MM.1S (cell line): ENCODE data around the gene MYO9B.

ENCODE experiments used
- DNase-seq: peaks from one replicate; pipeline ENCODE4 v3.0.0-alpha.2; 2015
- H2AFZ ChIP-seq: fragments of 300-600 bp; sonication (generic); 2 replicates; pipeline ENCODE4 v1.6.0; 2016; ENCODE audit warnings: antibody characterized with exemption, low read length
- H3F3A ChIP-seq: fragments of 300-600 bp; sonication (generic); 2 replicates; pipeline ENCODE4 v1.6.1; 2016; ENCODE audit warnings: mild to moderate bottlenecking, antibody characterized with exemption, low read length, moderate library complexity, mixed read lengths; ENCODE audit not compliant: insufficient read depth
- H3K27ac ChIP-seq: fragments of 300-600 bp; sonication (generic); 2 replicates; pipeline ENCODE4 v1.5.1; 2016; ENCODE audit warnings: mild to moderate bottlenecking, low read length
- H3K27me3 ChIP-seq: fragments of 300-600 bp; sonication (generic); replicated peaks from 2 replicates; pipeline ENCODE4 v1.6.0; 2016; ENCODE audit warnings: low read length; ENCODE audit not compliant: insufficient read depth
- H3K36me3 ChIP-seq: fragments of 300-600 bp; sonication (generic); replicated peaks from 2 replicates; pipeline ENCODE4 v1.6.1; 2016; ENCODE audit warnings: mild to moderate bottlenecking, low read length, mixed read lengths; ENCODE audit not compliant: insufficient read depth
- H3K4me1 ChIP-seq: fragments of 300-600 bp; sonication (generic); 2 replicates; pipeline ENCODE4 v1.6.1; 2016; ENCODE audit warnings: low read length, mixed read lengths
- H3K4me2 ChIP-seq: fragments of 300-600 bp; sonication (generic); 2 replicates; pipeline ENCODE4 v1.6.0; 2016; ENCODE audit warnings: low read depth, low read length
- H3K4me3 ChIP-seq: fragments of 300-600 bp; sonication (generic); 2 replicates; pipeline ENCODE4 v1.5.1; 2016; ENCODE audit warnings: low read length, mixed read lengths
- H3K79me2 ChIP-seq: fragments of 300-600 bp; sonication (generic); 2 replicates; pipeline ENCODE4 v1.6.1; 2016; ENCODE audit warnings: mixed run types, low read length, mixed read lengths
- H3K9ac ChIP-seq: fragments of 300-600 bp; sonication (generic); 2 replicates; pipeline ENCODE4 v1.6.1; 2016; ENCODE audit warnings: low read length, mixed read lengths
- H3K9me2 ChIP-seq: fragments of 300-600 bp; sonication (generic); replicated peaks from 2 replicates; pipeline ENCODE4 v1.6.1; 2016; ENCODE audit warnings: mild to moderate bottlenecking, low read length, mixed read lengths; ENCODE audit not compliant: insufficient read depth
- H3K9me3 ChIP-seq: fragments of 300-600 bp; sonication (generic); replicated peaks from 2 replicates; pipeline ENCODE4 v1.6.1; 2016; ENCODE audit warnings: mild to moderate bottlenecking, low read length, mixed read lengths; ENCODE audit not compliant: insufficient read depth
- H4K20me1 ChIP-seq: fragments of 300-600 bp; sonication (generic); 2 replicates; pipeline ENCODE4 v1.6.1; 2016; ENCODE audit warnings: mild to moderate bottlenecking, low read length, moderate library complexity, mixed read lengths; ENCODE audit not compliant: insufficient read depth
- CTCF ChIP-seq: fragments of 300-600 bp; sonication (generic); IDR thresholded peaks from 2 replicates; pipeline ENCODE4 v1.5.1; 2016; ENCODE audit warnings: antibody characterized with exemption, low read length, mixed read lengths
- EZH2 ChIP-seq: fragments of 300-600 bp; sonication (generic); optimal IDR thresholded peaks from 2 replicates; pipeline ENCODE3; 2017; ENCODE audit warnings: low read depth, mild to moderate bottlenecking, antibody characterized with exemption, low read length, mixed read lengths
- EZH2phosphoT487 ChIP-seq: fragments of 300-600 bp; sonication (generic); IDR thresholded peaks from 2 replicates; pipeline ENCODE4 v1.6.1; 2018; ENCODE audit warnings: antibody characterized with exemption, low read length

Gene MYO9B

GRCh38 chr19:17202713-17203112 lies 127.1 kb downstream of the MYO9B start:
- H3K36me3 ChIP-seq = no peaks in the 10 kb centered on the region
- no peaks in the 10 kb centered on the region for H3F3A ChIP-seq
- no peaks in the 10 kb centered on the region for H3K9me2 ChIP-seq
- no peaks in the 10 kb centered on the region for H3K79me2 ChIP-seq
- no peak overlapping the region for H2AFZ ChIP-seq
- no peak overlapping the region for H3K9ac ChIP-seq
- H3K4me3 ChIP-seq = no peak overlapping the region
- no peaks in the 10 kb centered on the region for H3K27me3 ChIP-seq
- no peaks in the 10 kb centered on the region for H3K4me1 ChIP-seq
- no peak overlapping the region for H3K4me2 ChIP-seq
- H3K27ac ChIP-seq = no peak overlapping the region
- TF ChIP-seq CTCF (no peak), EZH2 (no peak), EZH2phosphoT487 (no peak)
- no peak for DNase-seq
- H3K9me3 ChIP-seq = no peaks in the 10 kb centered on the region
- no peaks in the 10 kb centered on the region for H4K20me1 ChIP-seq

- Histone ChIP-seq H2AFZ (no peak overlapping the region), H4K20me1 (no peaks in the 10 kb centered on the region), H3K9ac (no peak overlapping the region), H3K79me2 (no peaks in the 10 kb centered on the region), H3K9me3 (no peaks in the 10 kb centered on the region), H3K27ac (no peak overlapping the region), H3F3A (no peaks in the 10 kb centered on the region), H3K4me2 (no peak overlapping the region), H3K4me1 (no peaks in the 10 kb centered on the region), H3K27me3 (no peaks in the 10 kb centered on the region), H3K36me3 (no peaks in the 10 kb centered on the region), H3K4me3 (no peak overlapping the region), H3K9me2 (no peaks in the 10 kb centered on the region)
- peak; percentile 62 for TF ChIP-seq CTCF
- TF ChIP-seq EZH2phosphoT487 = no peak
- DNase-seq = peak; percentile 53
These were observed 129.9 kb downstream of the MYO9B start for GRCh38 chr19:17205237-17206140.

- Histone ChIP-seq H3K4me3 (no peak overlapping the region), H3K4me1 (no peaks in the 10 kb centered on the region), H3F3A (no peaks in the 10 kb centered on the region), H3K4me2 (no peak overlapping the region), H3K27ac (no peak overlapping the region), H3K9ac (no peak overlapping the region), H3K9me2 (no peaks in the 10 kb centered on the region), H3K79me2 (no peaks in the 10 kb centered on the region), H3K36me3 (no peaks in the 10 kb centered on the region), H2AFZ (no peak overlapping the region), H3K27me3 (no peaks in the 10 kb centered on the region), H4K20me1 (no peaks in the 10 kb centered on the region), H3K9me3 (no peaks in the 10 kb centered on the region)
- DNase-seq = no peak
- TF ChIP-seq EZH2 (no peak), EZH2phosphoT487 (no peak), CTCF (no peak)
These were observed 131.4 kb downstream of the MYO9B start for GRCh38 chr19:17206736-17207581.
